Measurements from ENCODE around the gene CAPN2.

Gene CAPN2

GRCh38 chr1:223729906-223730305, 17.6 kb downstream of the CAPN2 start:
- H3K27me3 ChIP-seq (ENCODE audit: low read length): no peaks in the 10 kb centered on the region
- no peaks in the 10 kb centered on the region for H3K9me3 ChIP-seq (ENCODE audit: insufficient read depth, low read length)
- H3K36me3 ChIP-seq (ENCODE audit: low read length): no peaks in the 10 kb centered on the region
- no peaks in the 10 kb centered on the region for H3K79me2 ChIP-seq (ENCODE audit: insufficient read depth, low read length)
- no peak overlapping the region for H3K9ac ChIP-seq (ENCODE audit: low read length)
- H3K9me2 ChIP-seq (replicated peaks; ENCODE audit: insufficient read depth, low read length): no peaks in the 10 kb centered on the region
- no peaks in the 10 kb centered on the region for H4K20me1 ChIP-seq (ENCODE audit: low read depth, low read length)
- H3F3A ChIP-seq (ENCODE audit: insufficient read depth): no peaks in the 10 kb centered on the region
- no peak overlapping the region for H3K4me3 ChIP-seq (ENCODE audit: insufficient read depth, low read length, poor library complexity, severe bottlenecking)
- H3K4me2 ChIP-seq (ENCODE audit: low read depth, low read length, poor library complexity, severe bottlenecking): no peak overlapping the region
- H2AFZ ChIP-seq (ENCODE audit: low read depth, low read length, severe bottlenecking): no peak overlapping the region
- TF ChIP-seq CTCF (IDR thresholded peaks at IDR 0.05; ENCODE audit: insufficient read depth, low read length, poor library complexity, severe bottlenecking) (no peak), EZH2phosphoT487 (conservative IDR thresholded peaks at IDR 0.05; ENCODE audit: low read length) (no peak)
- no peak overlapping the region for H3K27ac ChIP-seq (ENCODE audit: low read depth, low read length)

- H2AFZ ChIP-seq (ENCODE audit: low read depth, low read length, severe bottlenecking): no peak overlapping the region
These were observed 18.3 kb downstream of the CAPN2 start for GRCh38 chr1:223730479-223731132.

GRCh38 chr1:223731133-223731770, 18.9 kb downstream of the CAPN2 start:
- no peaks in the 10 kb centered on the region for H3K36me3 ChIP-seq (ENCODE audit: low read length)
- TF ChIP-seq EZH2phosphoT487 (conservative IDR thresholded peaks at IDR 0.05; ENCODE audit: low read length) (no peak), CTCF (IDR thresholded peaks at IDR 0.05; ENCODE audit: insufficient read depth, low read length, poor library complexity, severe bottlenecking) (no peak)

More at GRCh38 chr1:223730479-223731132, 18.3 kb downstream of the CAPN2 start:
- Histone ChIP-seq H3K36me3 (ENCODE audit: low read length) (no peaks in the 10 kb centered on the region), H3K79me2 (ENCODE audit: insufficient read depth, low read length) (no peaks in the 10 kb centered on the region), H3K4me2 (ENCODE audit: low read depth, low read length, poor library complexity, severe bottlenecking) (no peak overlapping the region), H3K27ac (ENCODE audit: low read depth, low read length) (no peak overlapping the region), H3F3A (ENCODE audit: insufficient read depth) (no peaks in the 10 kb centered on the region), H3K27me3 (ENCODE audit: low read length) (no peaks in the 10 kb centered on the region), H3K9ac (ENCODE audit: low read length) (no peak overlapping the region), H4K20me1 (ENCODE audit: low read depth, low read length) (no peaks in the 10 kb centered on the region), H3K9me3 (ENCODE audit: insufficient read depth, low read length) (no peaks in the 10 kb centered on the region), H3K4me3 (ENCODE audit: insufficient read depth, low read length, poor library complexity, severe bottlenecking) (no peak overlapping the region), H3K9me2 (replicated peaks; ENCODE audit: insufficient read depth, low read length) (no peaks in the 10 kb centered on the region)
- TF ChIP-seq CTCF (IDR thresholded peaks at IDR 0.05; ENCODE audit: insufficient read depth, low read length, poor library complexity, severe bottlenecking) (no peak), EZH2phosphoT487 (conservative IDR thresholded peaks at IDR 0.05; ENCODE audit: low read length) (no peak)

More at GRCh38 chr1:223731133-223731770, 18.9 kb downstream of the CAPN2 start:
- H3K27me3 ChIP-seq (ENCODE audit: low read length): no peaks in the 10 kb centered on the region
- no peaks in the 10 kb centered on the region for H4K20me1 ChIP-seq (ENCODE audit: low read depth, low read length)
- no peak overlapping the region for H3K4me3 ChIP-seq (ENCODE audit: insufficient read depth, low read length, poor library complexity, severe bottlenecking)
- no peaks in the 10 kb centered on the region for H3K9me3 ChIP-seq (ENCODE audit: insufficient read depth, low read length)
- no peak overlapping the region for H3K27ac ChIP-seq (ENCODE audit: low read depth, low read length)
- H3K9ac ChIP-seq (ENCODE audit: low read length): no peak overlapping the region
- H2AFZ ChIP-seq (ENCODE audit: low read depth, low read length, severe bottlenecking): no peak overlapping the region
- H3F3A ChIP-seq (ENCODE audit: insufficient read depth): no peaks in the 10 kb centered on the region
- no peaks in the 10 kb centered on the region for H3K9me2 ChIP-seq (replicated peaks; ENCODE audit: insufficient read depth, low read length)
- H3K4me2 ChIP-seq (ENCODE audit: low read depth, low read length, poor library complexity, severe bottlenecking): no peak overlapping the region
- no peaks in the 10 kb centered on the region for H3K79me2 ChIP-seq (ENCODE audit: insufficient read depth, low read length)

Data from SU-DHL-6 (cell line).